Lower leg skin (tissue), 4 donors: ENCODE measurements around the gene KISS1. TPM values are rescaled to one million over a fixed set of nuclear protein-coding genes. Genes with fewer than 3 reads are reported as not detected.

ENCODE experiments used
- DNase-seq, 2 donors: peaks; one replicate each; pipeline ENCODE4 v3.0.0-alpha.2; 2019; ENCODE audit warnings: low spot score in 2 of 2
- H3K4me3 ChIP-seq: fragments of 200-600 bp; sonication (generic); 2 replicates; pipeline ENCODE4 v1.5.1; 2017; ENCODE audit warnings: mild to moderate bottlenecking, low read depth; ENCODE audit not compliant: poor library complexity, severe bottlenecking
- POLR2A ChIP-seq, 2 donors: fragments of 450-650 bp; IDR thresholded peaks; one replicate each; pipeline ENCODE4 v1.6.1; 2016 to 2017; ENCODE audit warnings: antibody characterized with exemption in 2 of 2, mild to moderate bottlenecking in 1 of 2, moderate library complexity in 1 of 2
- WGBS, 2 donors: methylation state at CpG; one replicate each; pipeline ENCODE4 v1.1.5; 2018; 5-methylcytosine and 5-hydroxymethylcytosine counted together
- intact Hi-C: fragments of 100-400 bp; cut with DNase I; formaldehyde crosslinking; loops from one replicate; pipeline ENCODE4 v1.15.0; 2023; ENCODE audit warnings: low total_unique reads
- total RNA-seq, 4 donors: library from RNA; depleted of rRNA; stranded (reverse); fragments of >200 nt; gene quantifications; one replicate each; pipeline ENCODE4 v1.1.0, GENCODE V29; 2016
- TF ChIP-seq, protein P1 (sequence below), 3 donors: fragments of 450-650 bp; IDR thresholded peaks; one replicate each; pipeline ENCODE4 v1.5.1; 2016; ENCODE audit warnings: antibody characterized with exemption in 3 of 3, mild to moderate bottlenecking in 3 of 3, moderate library complexity in 2 of 3

The KISS1 gene
- total RNA-seq, 4 donors from 2014 or later, result not detected

- no peak overlapping the region for H3K4me3 ChIP-seq
- intact Hi-C loops, result no loop called here
- DNase-seq, result peak in 1 of 2 donors; percentile 31
- TF ChIP-seq POLR2A (IDR thresholded peaks at IDR 0.05), result no peak
- TF ChIP-seq, protein P1, sequence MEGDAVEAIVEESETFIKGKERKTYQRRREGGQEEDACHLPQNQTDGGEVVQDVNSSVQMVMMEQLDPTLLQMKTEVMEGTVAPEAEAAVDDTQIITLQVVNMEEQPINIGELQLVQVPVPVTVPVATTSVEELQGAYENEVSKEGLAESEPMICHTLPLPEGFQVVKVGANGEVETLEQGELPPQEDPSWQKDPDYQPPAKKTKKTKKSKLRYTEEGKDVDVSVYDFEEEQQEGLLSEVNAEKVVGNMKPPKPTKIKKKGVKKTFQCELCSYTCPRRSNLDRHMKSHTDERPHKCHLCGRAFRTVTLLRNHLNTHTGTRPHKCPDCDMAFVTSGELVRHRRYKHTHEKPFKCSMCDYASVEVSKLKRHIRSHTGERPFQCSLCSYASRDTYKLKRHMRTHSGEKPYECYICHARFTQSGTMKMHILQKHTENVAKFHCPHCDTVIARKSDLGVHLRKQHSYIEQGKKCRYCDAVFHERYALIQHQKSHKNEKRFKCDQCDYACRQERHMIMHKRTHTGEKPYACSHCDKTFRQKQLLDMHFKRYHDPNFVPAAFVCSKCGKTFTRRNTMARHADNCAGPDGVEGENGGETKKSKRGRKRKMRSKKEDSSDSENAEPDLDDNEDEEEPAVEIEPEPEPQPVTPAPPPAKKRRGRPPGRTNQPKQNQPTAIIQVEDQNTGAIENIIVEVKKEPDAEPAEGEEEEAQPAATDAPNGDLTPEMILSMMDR (IDR thresholded peaks at IDR 0.05), result no peak
Measured at GRCh38 chr1:204232526-204232925, 36.2 kb upstream of the KISS1 start.

DNA sequence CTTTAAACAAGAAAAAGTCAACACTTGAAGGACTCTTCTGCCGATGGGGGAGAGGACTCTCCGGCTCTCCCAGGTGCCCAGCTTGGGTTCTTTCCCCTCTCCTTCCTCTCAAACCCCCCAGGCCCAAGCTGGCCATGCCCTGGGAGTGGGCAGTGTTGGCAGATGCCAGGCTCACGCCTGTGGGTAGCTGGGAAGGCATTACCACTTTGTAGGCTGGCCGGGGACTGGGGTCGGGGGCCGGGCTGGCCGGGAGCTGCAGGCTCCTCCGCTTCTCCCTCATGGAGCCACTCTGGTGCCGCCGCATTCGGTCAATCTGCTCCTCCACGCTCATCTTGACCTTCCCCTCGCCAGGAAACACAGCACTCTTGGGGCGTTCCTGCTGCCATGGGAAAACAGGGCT is 33.9 kb upstream of the KISS1 start:
- WGBS, 2 donors, result 96 to 97% methylated on average over 14 of the region's 14 CpGs
- TF ChIP-seq POLR2A (IDR thresholded peaks at IDR 0.05), result no peak
- TF ChIP-seq, protein P1 (IDR thresholded peaks at IDR 0.05), result no peak
- intact Hi-C loops, result no loop called here
- peak in 1 of 2 donors; percentile 52 for DNase-seq
- H3K4me3 ChIP-seq, result no peak overlapping the region

GRCh38 chr1:204228896-204229295 is 32.6 kb upstream of the KISS1 start:
- peak in 1 of 2 donors; percentile 68 for DNase-seq
- intact Hi-C loops, result no loop called here
- H3K4me3 ChIP-seq, result no peak overlapping the region
- WGBS, 2 donors, result 95 to 98% methylated on average over 13 of the region's 13 CpGs
- no peak for TF ChIP-seq POLR2A (IDR thresholded peaks at IDR 0.05)
- TF ChIP-seq, protein P1 (IDR thresholded peaks at IDR 0.05), result no peak

- 90% methylated on average over 20 of the region's 20 CpGs for WGBS, 2 donors
- peak in 1 of 2 donors; percentile 68 for DNase-seq
- intact Hi-C loops, result no loop called here
- TF ChIP-seq, protein P1 (IDR thresholded peaks at IDR 0.05), result no peak
- TF ChIP-seq POLR2A (IDR thresholded peaks at IDR 0.05), result no peak
- H3K4me3 ChIP-seq, result no peak overlapping the region
Measured at GRCh38 chr1:204227996-204228785, 31.9 kb upstream of the KISS1 start.

GRCh38 chr1:204227351-204227750 is 31.1 kb upstream of the KISS1 start:
- 97 to 98% methylated on average over 2 of the region's 2 CpGs for WGBS, 2 donors
- no peak for DNase-seq

More at GRCh38 chr1:204227351-204227750, 31.1 kb upstream of the KISS1 start:
- intact Hi-C loops, result no loop called here
- H3K4me3 ChIP-seq, result no peak overlapping the region
- TF ChIP-seq POLR2A (IDR thresholded peaks at IDR 0.05), result no peak
- TF ChIP-seq, protein P1 (IDR thresholded peaks at IDR 0.05), result no peak
